GM21528 (cell line): Measurements from ENCODE around the gene DNASE1L1.
"Not testable (repeated sequence)": the region's sequence is repeated elsewhere in the genome, so short reads cannot be mapped to it uniquely, and the experiment has no call there.

Experiments used
- ATAC-seq: cut with Tn5 transposase; IDR thresholded peaks from one replicate; pipeline ENCODE4 v1.9.1; 2021; ENCODE audit warnings: mild to moderate bottlenecking, moderate library complexity; ENCODE audit not compliant: unreplicated experiment, low FRiP score

The DNASE1L1 gene

GRCh38 chrX:154411981-154412340 is 2.9 kb upstream of the DNASE1L1 start:
- peak; percentile 46 for ATAC-seq

GRCh38 chrX:154408659-154409221 is 314 bp downstream of the DNASE1L1 start:
- no peak for ATAC-seq

GRCh38 chrX:154404625-154405192 is 4.3 kb downstream of the DNASE1L1 start:
- ATAC-seq = no peak

DNA sequence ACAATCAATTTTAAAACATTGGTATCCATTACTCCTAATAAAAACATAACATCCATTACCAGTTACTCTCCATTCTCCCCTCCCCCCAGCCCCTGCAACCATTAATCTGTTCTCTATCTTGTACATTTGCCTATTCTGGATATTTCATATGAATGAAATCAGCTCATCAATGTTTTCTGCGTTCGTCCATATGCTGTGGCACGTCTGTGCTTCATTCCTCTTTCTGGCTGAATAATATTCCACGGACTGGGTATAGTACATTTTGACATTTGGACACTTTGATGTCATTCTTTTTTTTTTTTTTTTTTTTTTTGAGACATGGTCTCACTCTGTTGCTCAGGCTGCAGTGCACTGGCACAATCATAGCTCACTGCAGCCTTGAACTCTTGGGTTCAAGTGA is 5.2 kb downstream of the DNASE1L1 start:
- ATAC-seq = no peak

DNA sequence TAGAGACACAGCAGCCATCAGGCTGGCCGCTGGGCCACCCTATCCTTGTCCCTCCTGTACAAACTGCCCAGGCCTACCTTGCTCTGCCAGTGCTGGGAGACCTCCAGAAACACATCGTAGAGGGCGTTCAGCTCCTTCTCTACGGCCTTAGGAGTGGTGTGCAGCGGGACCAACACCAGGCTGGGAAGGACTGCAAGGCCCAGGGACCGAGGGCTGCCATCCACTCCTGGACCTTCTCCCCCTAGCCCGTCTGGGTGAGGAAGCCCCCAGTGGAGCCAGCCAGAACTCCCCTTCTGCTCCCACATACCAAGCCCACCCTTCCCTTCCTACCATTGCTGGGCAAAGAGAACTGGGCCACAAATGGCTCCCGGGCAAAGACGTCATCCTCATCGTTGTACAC is 5.9 kb downstream of the DNASE1L1 start:
- ATAC-seq = no peak

DNA sequence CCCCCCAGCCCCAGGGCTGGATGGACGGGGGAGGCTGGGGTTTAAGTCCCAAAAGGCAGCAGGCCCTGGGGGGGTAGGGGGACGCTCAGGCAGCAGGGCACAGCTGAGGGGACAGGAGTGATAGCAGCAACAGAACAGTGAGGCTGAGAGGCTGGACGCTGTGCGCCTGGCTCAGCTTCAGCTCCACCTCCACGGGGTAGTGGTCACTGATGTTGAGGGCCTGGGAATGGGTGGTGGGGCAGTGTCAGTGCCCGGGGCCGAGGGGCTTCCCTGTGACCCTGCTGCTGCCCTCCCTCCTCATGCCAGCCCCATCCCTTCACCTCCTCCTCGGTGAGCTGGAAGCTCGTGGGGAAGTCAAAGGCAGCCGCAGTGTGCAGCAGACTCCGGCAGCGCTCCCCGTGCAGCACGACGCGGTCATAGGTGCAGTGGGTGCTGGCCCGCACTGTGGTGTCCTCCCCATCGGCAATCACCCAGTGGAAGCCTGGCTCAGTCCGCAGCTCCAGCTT is 6.4 kb downstream of the DNASE1L1 start:
- ATAC-seq = no peak

- ATAC-seq = no peak
Measured at GRCh38 chrX:154401918-154402621, 7.0 kb downstream of the DNASE1L1 start.

- ATAC-seq = no peak
Measured at GRCh38 chrX:154401045-154401799, 7.8 kb downstream of the DNASE1L1 start.

DNA sequence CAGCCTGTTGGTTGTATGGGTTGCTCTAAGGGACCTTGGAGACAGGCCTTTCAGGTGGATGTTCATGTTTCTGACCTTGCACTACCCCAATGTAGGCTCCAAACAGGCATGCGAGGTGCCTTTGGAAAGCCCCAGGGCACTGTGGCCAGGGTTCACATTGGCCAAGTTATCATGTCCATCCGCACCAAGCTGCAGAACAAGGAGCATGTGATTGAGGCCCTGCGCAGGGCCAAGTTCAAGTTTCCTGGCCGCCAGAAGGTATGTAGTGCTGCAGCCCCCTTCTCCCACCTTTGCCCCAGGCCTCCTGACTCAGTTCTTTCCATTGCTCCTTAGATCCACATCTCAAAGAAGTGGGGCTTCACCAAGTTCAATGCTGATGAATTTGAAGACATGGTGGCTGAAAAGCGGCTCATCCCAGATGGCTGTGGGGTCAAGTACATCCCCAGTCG is 8.7 kb downstream of the DNASE1L1 start:
- not testable (repeated sequence) for ATAC-seq

DNA sequence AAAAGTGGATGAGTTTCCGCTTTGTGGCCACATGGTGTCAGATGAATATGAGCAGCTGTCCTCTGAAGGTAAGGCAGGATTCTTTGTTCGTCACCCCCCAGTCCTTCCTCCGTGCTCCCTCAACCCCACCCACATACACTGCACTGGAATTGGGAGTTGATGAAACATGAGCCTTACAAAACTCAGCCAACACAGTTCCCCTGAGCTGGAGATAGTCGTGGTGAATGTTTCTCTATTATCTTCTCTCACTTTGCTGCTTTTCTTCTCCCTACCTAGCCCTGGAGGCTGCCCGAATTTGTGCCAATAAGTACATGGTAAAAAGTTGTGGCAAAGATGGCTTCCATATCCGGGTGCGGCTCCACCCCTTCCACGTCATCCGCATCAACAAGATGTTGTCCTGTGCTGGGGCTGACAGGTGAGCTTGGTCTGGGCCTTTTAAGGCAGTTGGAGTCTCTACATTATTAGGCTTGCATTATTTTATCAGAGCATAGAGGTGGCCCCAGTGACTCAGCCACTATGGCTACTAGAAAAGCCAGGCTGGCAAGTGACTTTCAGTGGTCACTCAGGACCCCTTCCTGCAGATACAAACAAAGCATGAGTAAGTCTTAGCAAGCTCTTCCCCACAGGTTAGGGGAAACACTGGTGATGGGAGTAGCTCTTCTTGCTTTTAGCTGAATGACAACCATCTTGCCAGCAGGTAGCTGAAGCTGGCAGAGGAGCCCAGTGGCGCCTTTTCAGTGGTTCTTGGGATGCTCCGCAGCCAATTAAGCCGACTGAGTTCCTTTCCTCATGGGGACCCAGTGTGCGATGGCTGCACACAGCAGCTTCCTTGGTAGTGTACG is 9.3 kb downstream of the DNASE1L1 start:
- ATAC-seq = no peak

DNA sequence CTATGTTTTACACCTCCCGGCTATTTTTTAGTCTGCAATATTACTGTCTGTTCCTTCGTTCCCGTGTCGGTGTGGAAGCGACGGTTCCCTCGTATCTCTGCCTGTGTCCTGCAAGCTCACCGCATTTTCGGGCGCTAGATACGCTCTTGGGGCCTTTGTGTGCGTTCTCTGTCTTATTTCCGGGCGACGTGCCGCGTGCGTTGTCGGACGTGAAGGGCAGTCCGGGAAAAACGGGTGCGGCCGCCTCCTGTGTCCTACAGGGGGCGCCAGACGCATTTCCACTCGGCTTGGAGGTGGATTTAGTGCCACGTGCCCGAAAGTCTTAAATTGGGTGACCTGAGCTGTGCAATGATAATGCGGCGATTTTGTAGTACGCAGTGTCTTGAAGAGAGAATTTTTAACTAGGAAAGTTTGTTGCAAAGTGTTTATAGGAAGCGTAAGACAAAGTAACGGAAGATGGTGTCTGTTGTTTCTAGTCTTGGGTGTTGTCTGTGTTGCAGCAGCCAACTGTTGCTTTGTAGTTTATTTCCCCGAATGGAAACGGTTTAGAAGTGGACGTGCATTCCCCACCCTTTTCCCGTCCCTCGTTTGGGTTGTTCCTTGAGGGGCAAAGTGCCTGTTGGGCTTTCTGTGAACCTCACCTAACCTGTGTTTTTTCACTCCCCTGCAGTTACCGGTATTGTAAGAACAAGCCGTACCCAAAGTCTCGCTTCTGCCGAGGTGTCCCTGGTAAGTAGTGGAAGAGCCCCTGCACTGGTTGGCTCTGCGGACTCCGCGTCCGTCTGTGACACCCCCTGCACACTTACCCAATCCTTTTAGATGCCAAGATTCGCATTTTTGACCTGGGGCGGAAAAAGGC is 10.2 kb downstream of the DNASE1L1 start:
- peak; percentile 29 for ATAC-seq

- peak; percentile 81 for ATAC-seq
Measured at GRCh38 chrX:154397888-154398667, 11.0 kb downstream of the DNASE1L1 start, which contains the start of gene RPL10. TSS of gene RPL10 (plus strand) at chrX:154398377. CDS start at chrX:154398520, 143 bp downstream.

- peak; percentile 56 for ATAC-seq
Measured at GRCh38 chrX:154396973-154397887, 11.8 kb downstream of the DNASE1L1 start.

GRCh38 chrX:154396363-154396762 is 12.7 kb downstream of the DNASE1L1 start:
- not testable (repeated sequence) for ATAC-seq

GRCh38 chrX:154389812-154390747 is 19.0 kb downstream of the DNASE1L1 start:
- peak; percentile 77 for ATAC-seq

- peak; percentile 10 for ATAC-seq
Measured at GRCh38 chrX:154388649-154389048, 20.4 kb downstream of the DNASE1L1 start.
